Neural progenitor cell (in vitro differentiated cells): ENCODE results near the gene ASTN2. TPM values are rescaled to one million over a fixed set of nuclear protein-coding genes. Genes with fewer than 3 reads are reported as not detected.

Source experiments
- DNase-seq: peaks from one replicate; pipeline ENCODE4 v3.0.0-alpha.2; 2016; ENCODE audit warnings: low spot score
- H2AFZ ChIP-seq: fragments of 200-600 bp; sonication (generic); replicated peaks from 2 replicates; pipeline ENCODE4 v1.6.1; 2016; ENCODE audit warnings: antibody characterized with exemption
- H3F3A ChIP-seq: fragments of 200-600 bp; sonication (generic); 2 replicates; pipeline ENCODE4 v1.6.1; 2016; ENCODE audit warnings: antibody characterized with exemption, low read depth
- H3K27ac ChIP-seq: fragments of 200-600 bp; sonication (generic); 2 replicates; pipeline ENCODE4 v1.5.1; 2016; ENCODE audit warnings: mild to moderate bottlenecking
- H3K27me3 ChIP-seq: fragments of 200-600 bp; sonication (generic); 2 replicates; pipeline ENCODE4 v1.6.1; 2016; ENCODE audit warnings: mild to moderate bottlenecking, moderate library complexity
- H3K36me3 ChIP-seq: fragments of 200-600 bp; sonication (generic); 2 replicates; pipeline ENCODE4 v1.5.1; 2016
- H3K4me1 ChIP-seq: fragments of 200-600 bp; sonication (generic); 2 replicates; pipeline ENCODE4 v1.6.1; 2016; ENCODE audit warnings: mixed run types
- H3K4me2 ChIP-seq: fragments of 200-600 bp; sonication (generic); 2 replicates; pipeline ENCODE4 v1.6.1; 2016
- H3K4me3 ChIP-seq: fragments of 200-600 bp; sonication (generic); 2 replicates; pipeline ENCODE4 v1.5.1; 2016
- H3K79me2 ChIP-seq: fragments of 200-600 bp; sonication (generic); 2 replicates; pipeline ENCODE4 v1.6.1; 2016; ENCODE audit warnings: low read depth
- H3K9ac ChIP-seq: fragments of 200-600 bp; sonication (generic); 2 replicates; pipeline ENCODE4 v1.6.1; 2016
- H3K9me3 ChIP-seq: fragments of 200-600 bp; sonication (generic); 2 replicates; pipeline ENCODE4 v1.5.1; 2016; ENCODE audit warnings: low read depth
- H4K20me1 ChIP-seq: fragments of 200-600 bp; sonication (generic); 2 replicates; pipeline ENCODE4 v1.6.1; 2016; ENCODE audit warnings: low read depth
- H3K27ac Mint-ChIP-seq: 3 replicates; pipeline ENCODE4 v1.8.0; 2021; ENCODE audit warnings: mixed read lengths
- H3K27me3 Mint-ChIP-seq: 2 replicates; pipeline ENCODE4 v1.8.0; 2022; ENCODE audit warnings: low read depth, mild to moderate bottlenecking, inconsistent platforms, moderate library complexity, mixed read lengths; ENCODE audit not compliant: insufficient read depth
- H3K36me3 Mint-ChIP-seq: 3 replicates; pipeline ENCODE4 v1.8.0; 2021; ENCODE audit warnings: mixed read lengths
- H3K4me1 Mint-ChIP-seq: 3 replicates; pipeline ENCODE4 v1.8.0; 2021; ENCODE audit warnings: mixed read lengths
- H3K4me3 Mint-ChIP-seq: 3 replicates; pipeline ENCODE4 v1.8.0; 2021; ENCODE audit warnings: mild to moderate bottlenecking, moderate library complexity, mixed read lengths
- H3K9me3 Mint-ChIP-seq: 3 replicates; pipeline ENCODE4 v1.8.0; 2020; ENCODE audit warnings: mixed read lengths
- EZH2 ChIP-seq: fragments of 200-600 bp; sonication (generic); IDR thresholded peaks from 2 replicates; pipeline ENCODE4 v1.6.1; 2017; ENCODE audit warnings: antibody characterized with exemption, mild to moderate bottlenecking, moderate library complexity
- EZH2phosphoT487 ChIP-seq: fragments of 200-600 bp; sonication (generic); IDR thresholded peaks from 2 replicates; pipeline ENCODE4 v1.6.1; 2017; ENCODE audit warnings: antibody characterized with exemption
- total RNA-seq: library from RNA; depleted of rRNA; stranded (reverse); fragments of >200 nt; gene quantifications from 2 replicates; pipeline ENCODE4 v1.2.3, GENCODE V29; 2015; ENCODE audit warnings: low replicate concordance
- TF ChIP-seq, protein P1 (sequence below): fragments of 200-600 bp; sonication (generic); IDR thresholded peaks from 2 replicates; pipeline ENCODE4 v1.5.1; 2017; ENCODE audit warnings: antibody characterized with exemption, mild to moderate bottlenecking

The ASTN2 gene
- total RNA-seq, 1 donor from 2014 or later = 8.0 TPM

GRCh38 chr9:116712781-116713180, 702.1 kb downstream of the ASTN2 start:
- Histone ChIP-seq H3K4me3 (no peak overlapping the region), H3K9ac (no peak overlapping the region), H3K4me2 (no peak overlapping the region), H3K36me3 (no peaks in the 10 kb centered on the region), H3K4me1 (peaks cover 4% of the 10 kb centered on the region), H3K27ac (no peak overlapping the region), H4K20me1 (no peaks in the 10 kb centered on the region), H2AFZ (no peak overlapping the region), H3F3A (no peaks in the 10 kb centered on the region), H3K9me3 (no peaks in the 10 kb centered on the region), H3K79me2 (no peaks in the 10 kb centered on the region), H3K27me3 (no peaks in the 10 kb centered on the region)
- H3K4me3 Mint-ChIP-seq = no peak overlapping the region
- H3K4me1 Mint-ChIP-seq = peaks cover 6% of the 10 kb centered on the region
- TF ChIP-seq EZH2 (no peak), EZH2phosphoT487 (no peak)
- TF ChIP-seq, protein P1, sequence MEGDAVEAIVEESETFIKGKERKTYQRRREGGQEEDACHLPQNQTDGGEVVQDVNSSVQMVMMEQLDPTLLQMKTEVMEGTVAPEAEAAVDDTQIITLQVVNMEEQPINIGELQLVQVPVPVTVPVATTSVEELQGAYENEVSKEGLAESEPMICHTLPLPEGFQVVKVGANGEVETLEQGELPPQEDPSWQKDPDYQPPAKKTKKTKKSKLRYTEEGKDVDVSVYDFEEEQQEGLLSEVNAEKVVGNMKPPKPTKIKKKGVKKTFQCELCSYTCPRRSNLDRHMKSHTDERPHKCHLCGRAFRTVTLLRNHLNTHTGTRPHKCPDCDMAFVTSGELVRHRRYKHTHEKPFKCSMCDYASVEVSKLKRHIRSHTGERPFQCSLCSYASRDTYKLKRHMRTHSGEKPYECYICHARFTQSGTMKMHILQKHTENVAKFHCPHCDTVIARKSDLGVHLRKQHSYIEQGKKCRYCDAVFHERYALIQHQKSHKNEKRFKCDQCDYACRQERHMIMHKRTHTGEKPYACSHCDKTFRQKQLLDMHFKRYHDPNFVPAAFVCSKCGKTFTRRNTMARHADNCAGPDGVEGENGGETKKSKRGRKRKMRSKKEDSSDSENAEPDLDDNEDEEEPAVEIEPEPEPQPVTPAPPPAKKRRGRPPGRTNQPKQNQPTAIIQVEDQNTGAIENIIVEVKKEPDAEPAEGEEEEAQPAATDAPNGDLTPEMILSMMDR = no peak
- peaks cover 2% of the 10 kb centered on the region for H3K27me3 Mint-ChIP-seq
- no peaks in the 10 kb centered on the region for H3K36me3 Mint-ChIP-seq
- DNase-seq = no peak
- H3K9me3 Mint-ChIP-seq = no peaks in the 10 kb centered on the region
- H3K27ac Mint-ChIP-seq = no peak overlapping the region

GRCh38 chr9:116706310-116707290, 708.3 kb downstream of the ASTN2 start:
- no peak overlapping the region for H3K4me3 ChIP-seq
- H3K4me2 ChIP-seq = no peak overlapping the region
- H3K4me3 Mint-ChIP-seq = no peak overlapping the region
- H3K79me2 ChIP-seq = no peaks in the 10 kb centered on the region
- TF ChIP-seq EZH2 (no peak), EZH2phosphoT487 (no peak)
- TF ChIP-seq, protein P1 = no peak
- H3K27me3 Mint-ChIP-seq = peaks cover 2% of the 10 kb centered on the region
- H3K27ac ChIP-seq = no peak overlapping the region
- H3K36me3 Mint-ChIP-seq = peaks cover 5% of the 10 kb centered on the region
- no peak overlapping the region for H3K9ac ChIP-seq
- H3K9me3 ChIP-seq = no peaks in the 10 kb centered on the region
- H3K36me3 ChIP-seq = no peaks in the 10 kb centered on the region
- no peaks in the 10 kb centered on the region for H3K4me1 Mint-ChIP-seq
- no peak for DNase-seq
- H3F3A ChIP-seq = no peaks in the 10 kb centered on the region
- H3K4me1 ChIP-seq = no peaks in the 10 kb centered on the region
- H3K27me3 ChIP-seq = no peaks in the 10 kb centered on the region
- no peaks in the 10 kb centered on the region for H4K20me1 ChIP-seq
- H2AFZ ChIP-seq = no peak overlapping the region
- H3K9me3 Mint-ChIP-seq = no peaks in the 10 kb centered on the region
- no peak overlapping the region for H3K27ac Mint-ChIP-seq

GRCh38 chr9:116705531-116705930, 709.3 kb downstream of the ASTN2 start:
- H3K9ac ChIP-seq = no peak overlapping the region
- H3K4me1 ChIP-seq = no peaks in the 10 kb centered on the region
- peaks cover 2% of the 10 kb centered on the region for H3K27me3 Mint-ChIP-seq

More at GRCh38 chr9:116705531-116705930, 709.3 kb downstream of the ASTN2 start:
- Histone ChIP-seq H3F3A (no peaks in the 10 kb centered on the region), H3K27me3 (no peaks in the 10 kb centered on the region), H3K79me2 (no peaks in the 10 kb centered on the region), H4K20me1 (no peaks in the 10 kb centered on the region), H3K4me3 (no peak overlapping the region), H3K36me3 (no peaks in the 10 kb centered on the region), H2AFZ (no peak overlapping the region), H3K27ac (no peak overlapping the region), H3K4me2 (no peak overlapping the region), H3K9me3 (no peaks in the 10 kb centered on the region)
- H3K36me3 Mint-ChIP-seq = peaks cover 15% of the 10 kb centered on the region
- H3K9me3 Mint-ChIP-seq = no peaks in the 10 kb centered on the region
- no peak overlapping the region for H3K27ac Mint-ChIP-seq
- no peak overlapping the region for H3K4me3 Mint-ChIP-seq
- H3K4me1 Mint-ChIP-seq = no peaks in the 10 kb centered on the region
- DNase-seq = no peak
- TF ChIP-seq, protein P1 = no peak
- TF ChIP-seq EZH2phosphoT487 (no peak), EZH2 (no peak)
